NB4 (cell line): ENCODE results near the gene ZFHX3.
"Not testable (repeated sequence)": the region's sequence is repeated elsewhere in the genome, so short reads cannot be mapped to it uniquely, and the experiment has no call there.

Experiments used
- DNase-seq: peaks from one replicate; pipeline ENCODE4 v3.0.0; 2010; ENCODE audit warnings: low read depth
- H3K4me3 ChIP-seq: one replicate; pipeline ENCODE4 v1.5.1; 2011; ENCODE audit warnings: mild to moderate bottlenecking, low read depth, low read length, moderate library complexity
- MAX ChIP-seq: IDR thresholded peaks from 2 replicates; pipeline ENCODE4 v1.6.1; 2011; ENCODE audit warnings: low read depth, low read length
- MYC ChIP-seq: IDR thresholded peaks from 2 replicates; pipeline ENCODE4 v1.6.1; 2011; ENCODE audit warnings: low read depth, low read length
- POLR2A ChIP-seq: IDR thresholded peaks from 2 replicates; pipeline ENCODE4 v1.6.1; 2011; ENCODE audit warnings: mild to moderate bottlenecking; ENCODE audit not compliant: insufficient read length; ENCODE audit errors: extremely low read depth
- TF ChIP-seq, protein P1 (sequence below): IDR thresholded peaks from one replicate; pipeline ENCODE4 v1.5.1; 2012; ENCODE audit warnings: low read depth, low read length

The ZFHX3 gene

DNA sequence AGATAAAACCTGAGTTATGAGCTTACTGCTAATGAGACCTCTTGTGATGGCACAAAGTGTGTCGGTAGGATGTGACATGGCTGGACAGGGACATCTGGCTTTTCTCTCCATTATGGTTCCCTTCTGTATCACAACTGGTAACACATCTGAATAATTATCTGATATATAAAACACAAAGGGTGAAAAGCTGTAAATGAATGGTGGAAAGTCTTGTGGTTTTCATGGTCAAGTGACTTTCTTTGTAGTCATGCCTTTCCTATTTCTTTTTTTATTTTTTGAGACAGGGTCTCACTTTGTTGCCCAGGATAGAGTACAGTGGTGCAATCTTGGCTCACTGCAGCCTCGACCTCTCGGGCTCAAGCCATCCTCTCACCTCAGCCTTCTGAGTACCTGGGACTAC, 35.3 kb upstream of the ZFHX3 start:
- DNase-seq, result no peak

DNA sequence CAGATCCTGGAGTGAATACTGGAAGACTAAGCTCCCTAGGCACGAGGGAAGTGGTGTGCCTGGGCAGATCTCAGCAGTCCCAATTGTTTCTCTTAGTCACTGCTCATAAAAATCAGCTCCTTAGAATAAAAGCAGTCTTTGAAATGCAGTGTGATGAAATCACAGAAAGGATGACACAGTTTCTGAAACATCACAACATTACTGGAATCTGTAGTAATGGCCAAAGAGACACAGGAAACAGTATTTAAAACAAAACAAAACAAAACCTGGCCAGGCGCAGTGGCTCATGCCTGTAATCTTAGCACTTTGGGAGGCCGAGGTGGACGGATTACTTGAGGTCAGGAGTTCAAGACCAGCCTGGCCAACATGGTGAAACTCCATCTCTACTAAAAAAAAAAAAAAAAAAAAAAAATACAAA, 34.7 kb upstream of the ZFHX3 start:
- H3K4me3 ChIP-seq, result not testable (repeated sequence)
- peak; percentile 67 for DNase-seq

More for the DNA sequence above, 35.3 kb upstream of the ZFHX3 start:
- TF ChIP-seq POLR2A (no peak), MAX (no peak), MYC (no peak)
- TF ChIP-seq, protein P1, sequence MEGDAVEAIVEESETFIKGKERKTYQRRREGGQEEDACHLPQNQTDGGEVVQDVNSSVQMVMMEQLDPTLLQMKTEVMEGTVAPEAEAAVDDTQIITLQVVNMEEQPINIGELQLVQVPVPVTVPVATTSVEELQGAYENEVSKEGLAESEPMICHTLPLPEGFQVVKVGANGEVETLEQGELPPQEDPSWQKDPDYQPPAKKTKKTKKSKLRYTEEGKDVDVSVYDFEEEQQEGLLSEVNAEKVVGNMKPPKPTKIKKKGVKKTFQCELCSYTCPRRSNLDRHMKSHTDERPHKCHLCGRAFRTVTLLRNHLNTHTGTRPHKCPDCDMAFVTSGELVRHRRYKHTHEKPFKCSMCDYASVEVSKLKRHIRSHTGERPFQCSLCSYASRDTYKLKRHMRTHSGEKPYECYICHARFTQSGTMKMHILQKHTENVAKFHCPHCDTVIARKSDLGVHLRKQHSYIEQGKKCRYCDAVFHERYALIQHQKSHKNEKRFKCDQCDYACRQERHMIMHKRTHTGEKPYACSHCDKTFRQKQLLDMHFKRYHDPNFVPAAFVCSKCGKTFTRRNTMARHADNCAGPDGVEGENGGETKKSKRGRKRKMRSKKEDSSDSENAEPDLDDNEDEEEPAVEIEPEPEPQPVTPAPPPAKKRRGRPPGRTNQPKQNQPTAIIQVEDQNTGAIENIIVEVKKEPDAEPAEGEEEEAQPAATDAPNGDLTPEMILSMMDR, result no peak
- H3K4me3 ChIP-seq, result no peak overlapping the region

DNA sequence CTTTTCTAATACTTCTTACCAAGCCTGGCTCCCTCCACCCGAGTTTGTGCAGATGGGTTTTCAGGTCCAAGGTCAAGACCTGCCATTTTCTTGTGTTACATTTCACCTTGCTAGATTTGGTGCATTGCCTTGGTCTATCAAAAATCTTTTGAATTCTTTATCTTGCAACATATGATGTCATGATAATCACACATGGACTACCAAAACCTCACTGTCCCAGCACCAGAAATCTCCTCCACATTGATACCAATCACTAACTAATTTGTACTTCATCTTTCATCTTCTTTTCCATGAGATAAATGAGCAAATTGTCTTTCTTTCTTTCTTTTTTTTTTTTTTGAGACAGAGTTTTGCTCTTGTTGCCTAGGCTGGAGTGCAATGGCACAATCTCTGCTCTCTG, 33.0 kb upstream of the ZFHX3 start:
- TF ChIP-seq POLR2A (no peak), MYC (no peak)
- H3K4me3 ChIP-seq, result no peak overlapping the region
- DNase-seq, result no peak

- TF ChIP-seq MAX (no peak), MYC (no peak), POLR2A (no peak)
- TF ChIP-seq, protein P1, result no peak
- DNase-seq, result no peak
- H3K4me3 ChIP-seq, result no peak overlapping the region
Observed at GRCh38 chr16:73076324-73076810, 28.4 kb upstream of the ZFHX3 start.

GRCh38 chr16:73074382-73074781, 26.5 kb upstream of the ZFHX3 start:
- no peak overlapping the region for H3K4me3 ChIP-seq
- no peak for DNase-seq
- TF ChIP-seq MAX, result no peak
- TF ChIP-seq, protein P1, result no peak
- no peak for TF ChIP-seq MYC
- TF ChIP-seq POLR2A, result no peak

- not testable (repeated sequence) for DNase-seq
Observed at GRCh38 chr16:73072051-73072450, 24.1 kb upstream of the ZFHX3 start.

GRCh38 chr16:73071131-73071940, 23.4 kb upstream of the ZFHX3 start:
- no peak for TF ChIP-seq POLR2A
- TF ChIP-seq, protein P1, result no peak
- TF ChIP-seq MYC, result no peak
- TF ChIP-seq MAX, result no peak
- no peak overlapping the region for H3K4me3 ChIP-seq
- DNase-seq, result no peak

More at GRCh38 chr16:73072051-73072450, 24.1 kb upstream of the ZFHX3 start:
- H3K4me3 ChIP-seq, result not testable (repeated sequence)
